Ascending aorta (tissue), 2 donors: Measurements from ENCODE around the gene LRBA. TPM values are rescaled to one million over a fixed set of nuclear protein-coding genes. Genes with fewer than 3 reads are reported as not detected.
"Not testable (repeated sequence)": the region's sequence is repeated elsewhere in the genome, so short reads cannot be mapped to it uniquely, and the experiment has no call there.

ENCODE experiments used
- DNase-seq, 2 donors: peaks; one replicate each; pipeline ENCODE4 v3.0.0-alpha.2; 2019; ENCODE audit warnings: low spot score in 2 of 2
- H3K27ac ChIP-seq, 2 donors: fragments of 200-600 bp; sonication (generic); one replicate each; pipeline ENCODE4 v1.5.1; 2016 to 2017; ENCODE audit warnings: mild to moderate bottlenecking in 1 of 2
- H3K27me3 ChIP-seq: fragments of 200-600 bp; sonication (generic); one replicate; pipeline ENCODE4 v1.5.1; 2017
- H3K36me3 ChIP-seq, 2 donors: fragments of 200-600 bp; sonication (generic); one replicate each; pipeline ENCODE4 v1.5.1; 2016
- H3K4me1 ChIP-seq, 2 donors: fragments of 200-600 bp; sonication (generic); one replicate each; pipeline ENCODE4 v1.5.1; 2016 to 2017; ENCODE audit warnings: mild to moderate bottlenecking in 1 of 2
- H3K4me3 ChIP-seq, 2 donors: fragments of 200-600 bp; sonication (generic); one replicate each; pipeline ENCODE4 v1.5.1; 2016 to 2017; ENCODE audit warnings: mild to moderate bottlenecking in 1 of 2
- H3K9me3 ChIP-seq, 2 donors: fragments of 200-600 bp; sonication (generic); one replicate each; pipeline ENCODE4 v1.5.1; 2016
- intact Hi-C: fragments of 100-400 bp; cut with DNase I; formaldehyde crosslinking; loops from one replicate; pipeline ENCODE4 v1.15.1; 2023
- total RNA-seq: library from RNA; depleted of rRNA; stranded (reverse); fragments of >200 nt; gene quantifications from one replicate; pipeline ENCODE4 v1.1.0, GENCODE V29; 2016
- TF ChIP-seq, protein P1 (sequence below), 3 experiments: fragments of 200-600 bp in 2 of 3; fragments of 450-650 bp in 1 of 3; sonication (generic) in 2 of 3; IDR thresholded peaks; one replicate each; pipeline ENCODE4 v1.5.1; 2016 to 2019; ENCODE audit warnings: antibody characterized with exemption in 3 of 3, mild to moderate bottlenecking in 1 of 3, moderate library complexity in 1 of 3

Gene LRBA
- total RNA-seq, 1 donor from 2014 or later = 15.2 TPM

DNA sequence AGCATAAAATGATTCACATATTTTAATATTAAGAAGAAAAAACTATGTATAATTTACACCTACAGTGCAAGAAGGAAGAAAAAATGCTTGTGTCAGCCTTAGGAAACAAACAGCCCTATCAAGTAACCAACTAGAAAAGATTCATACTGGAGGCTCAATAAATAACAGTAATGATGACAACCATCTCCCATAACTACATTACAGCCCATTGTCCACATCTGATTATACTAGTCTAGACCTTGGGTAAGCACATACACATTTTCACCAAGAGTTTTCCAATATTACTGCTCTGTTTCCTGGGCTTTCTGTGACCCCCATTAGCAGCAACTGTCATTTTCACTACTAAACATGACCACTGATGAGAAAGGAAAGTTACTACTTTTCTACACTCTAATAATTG, 263.4 kb downstream of the LRBA start:
- Histone ChIP-seq H3K27ac (no peak overlapping the region), H3K27me3 (no peaks in the 10 kb centered on the region), H3K4me1 (no peaks in the 10 kb centered on the region), H3K4me3 (no peak overlapping the region), H3K9me3 (no peaks in the 10 kb centered on the region), H3K36me3 (no peaks in the 10 kb centered on the region)
- TF ChIP-seq, protein P1, sequence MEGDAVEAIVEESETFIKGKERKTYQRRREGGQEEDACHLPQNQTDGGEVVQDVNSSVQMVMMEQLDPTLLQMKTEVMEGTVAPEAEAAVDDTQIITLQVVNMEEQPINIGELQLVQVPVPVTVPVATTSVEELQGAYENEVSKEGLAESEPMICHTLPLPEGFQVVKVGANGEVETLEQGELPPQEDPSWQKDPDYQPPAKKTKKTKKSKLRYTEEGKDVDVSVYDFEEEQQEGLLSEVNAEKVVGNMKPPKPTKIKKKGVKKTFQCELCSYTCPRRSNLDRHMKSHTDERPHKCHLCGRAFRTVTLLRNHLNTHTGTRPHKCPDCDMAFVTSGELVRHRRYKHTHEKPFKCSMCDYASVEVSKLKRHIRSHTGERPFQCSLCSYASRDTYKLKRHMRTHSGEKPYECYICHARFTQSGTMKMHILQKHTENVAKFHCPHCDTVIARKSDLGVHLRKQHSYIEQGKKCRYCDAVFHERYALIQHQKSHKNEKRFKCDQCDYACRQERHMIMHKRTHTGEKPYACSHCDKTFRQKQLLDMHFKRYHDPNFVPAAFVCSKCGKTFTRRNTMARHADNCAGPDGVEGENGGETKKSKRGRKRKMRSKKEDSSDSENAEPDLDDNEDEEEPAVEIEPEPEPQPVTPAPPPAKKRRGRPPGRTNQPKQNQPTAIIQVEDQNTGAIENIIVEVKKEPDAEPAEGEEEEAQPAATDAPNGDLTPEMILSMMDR (IDR thresholded peaks at IDR 0.05) = no peak
- no peak for DNase-seq
- intact Hi-C loops = no loop called here

DNA sequence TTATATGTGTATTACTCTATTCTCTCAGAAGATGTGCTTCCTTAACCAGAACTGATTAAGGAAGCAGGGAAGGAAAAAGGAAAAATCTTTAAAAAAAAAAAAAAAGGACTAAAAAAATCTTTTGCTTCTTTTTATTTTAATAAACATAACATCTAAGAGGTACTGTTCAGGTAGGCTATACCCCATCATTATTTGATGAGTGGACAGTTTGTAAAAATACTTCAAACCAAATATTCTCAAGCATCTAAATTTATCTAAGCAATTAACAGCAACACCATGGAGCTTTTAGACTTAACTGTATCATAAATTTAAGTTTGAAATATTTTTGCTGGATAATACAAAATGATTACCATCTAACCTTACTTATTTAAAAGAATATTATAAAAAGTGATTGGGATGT, 264.3 kb downstream of the LRBA start:
- TF ChIP-seq, protein P1 (IDR thresholded peaks at IDR 0.05) = no peak
- no peaks in the 10 kb centered on the region for H3K27me3 ChIP-seq
- no peak overlapping the region for H3K4me3 ChIP-seq
- no peak overlapping the region for H3K27ac ChIP-seq
- H3K4me1 ChIP-seq = no peaks in the 10 kb centered on the region
- H3K9me3 ChIP-seq = no peaks in the 10 kb centered on the region
- DNase-seq = no peak
- no peaks in the 10 kb centered on the region for H3K36me3 ChIP-seq
- intact Hi-C loops = no loop called here

DNA sequence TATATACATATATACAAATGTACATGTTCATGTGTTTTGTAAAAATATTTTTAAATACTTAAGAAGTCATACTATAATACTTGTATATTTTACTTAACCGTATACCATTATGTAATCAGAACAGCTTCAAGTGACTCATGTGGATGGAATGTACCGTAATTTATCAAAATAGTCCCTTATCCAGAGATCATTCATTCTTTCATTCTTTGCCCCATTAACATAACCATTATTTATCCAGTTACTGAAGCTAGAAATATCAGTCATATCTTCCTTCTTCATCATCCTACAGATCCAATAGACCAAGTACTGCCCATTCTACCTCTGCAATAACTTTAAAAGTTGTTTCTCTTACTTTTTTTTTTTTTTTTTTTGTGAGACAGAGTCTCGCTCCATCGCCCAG, 268.9 kb downstream of the LRBA start:
- Histone ChIP-seq H3K4me3 (no peak overlapping the region), H3K27me3 (no peaks in the 10 kb centered on the region), H3K9me3 (peaks cover 0 to 1% of the 10 kb centered on the region in 2 donors), H3K4me1 (no peaks in the 10 kb centered on the region), H3K27ac (no peak overlapping the region), H3K36me3 (no peaks in the 10 kb centered on the region)
- DNase-seq = no peak
- TF ChIP-seq, protein P1 (IDR thresholded peaks at IDR 0.05) = no peak
- intact Hi-C loops = no loop called here

DNA sequence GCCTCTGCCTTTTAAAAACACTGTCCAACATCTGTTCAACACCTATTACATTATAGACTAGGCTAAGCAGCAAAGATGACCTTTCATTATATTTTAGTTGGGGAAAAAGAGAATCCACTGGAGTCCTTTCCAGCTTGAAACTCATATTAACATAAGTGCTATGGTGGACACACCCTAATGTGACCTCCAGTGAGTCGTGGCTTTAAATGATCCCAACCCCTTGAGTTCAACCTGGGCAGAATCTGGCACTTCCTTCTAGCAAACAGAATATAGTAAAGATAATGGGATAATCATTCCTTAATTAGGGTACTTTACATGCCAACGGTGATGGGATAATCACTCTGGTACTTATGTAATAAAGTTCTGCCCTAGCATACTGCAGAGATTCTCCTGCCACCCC, 270.5 kb downstream of the LRBA start:
- no peak for DNase-seq
- TF ChIP-seq, protein P1 (IDR thresholded peaks at IDR 0.05) = no peak

DNA sequence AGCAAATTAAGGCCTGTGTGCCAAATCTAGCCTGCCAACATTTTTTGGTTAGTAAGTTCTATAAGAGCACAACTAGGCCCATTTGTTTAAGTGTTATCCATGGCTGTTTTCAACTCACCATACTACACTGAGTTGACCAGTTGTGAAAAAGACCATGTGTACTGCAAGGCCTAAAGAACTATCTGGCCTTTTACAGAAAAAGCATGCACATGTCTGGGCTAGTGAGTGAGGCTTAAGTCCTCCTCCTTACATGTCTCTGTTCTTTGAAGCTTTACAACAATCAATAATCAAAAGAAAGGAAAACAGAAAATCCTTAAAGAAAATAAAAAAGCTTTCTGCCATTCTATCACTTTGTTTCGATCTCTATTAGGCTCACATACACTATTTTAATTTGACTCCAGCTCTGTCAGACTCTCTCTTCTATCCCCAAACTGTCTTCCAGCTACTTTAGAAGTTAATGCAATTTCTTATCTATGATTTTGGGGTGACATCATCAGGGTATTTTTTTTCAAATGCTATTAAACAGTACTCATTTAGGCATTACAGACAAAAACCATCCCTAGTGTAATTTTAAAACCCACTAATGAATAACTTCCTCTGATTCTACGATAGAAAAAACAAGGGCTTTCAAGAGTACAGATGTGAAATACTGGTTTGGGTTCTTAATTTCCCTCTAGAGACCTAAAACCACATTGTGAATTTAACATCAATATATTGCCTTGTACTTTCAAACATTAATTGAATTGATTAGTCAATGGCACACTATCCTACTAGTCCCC, 271.3 kb downstream of the LRBA start:
- Histone ChIP-seq H3K36me3 (no peaks in the 10 kb centered on the region), H3K27ac (no peak overlapping the region), H3K4me3 (no peak overlapping the region), H3K4me1 (no peaks in the 10 kb centered on the region), H3K9me3 (peaks cover 0 to 14% of the 10 kb centered on the region in 2 donors), H3K27me3 (no peaks in the 10 kb centered on the region)
- intact Hi-C loops = no loop called here
- TF ChIP-seq, protein P1 (IDR thresholded peaks at IDR 0.05) = no peak
- DNase-seq = no peak

More for the DNA sequence above, 270.5 kb downstream of the LRBA start:
- H3K4me1 ChIP-seq = no peaks in the 10 kb centered on the region
- H3K9me3 ChIP-seq = peaks cover 0 to 14% of the 10 kb centered on the region in 2 donors
- H3K27me3 ChIP-seq = no peaks in the 10 kb centered on the region
- no peak overlapping the region for H3K4me3 ChIP-seq
- no peaks in the 10 kb centered on the region for H3K36me3 ChIP-seq
- no peak overlapping the region for H3K27ac ChIP-seq
- intact Hi-C loops = no loop called here

DNA sequence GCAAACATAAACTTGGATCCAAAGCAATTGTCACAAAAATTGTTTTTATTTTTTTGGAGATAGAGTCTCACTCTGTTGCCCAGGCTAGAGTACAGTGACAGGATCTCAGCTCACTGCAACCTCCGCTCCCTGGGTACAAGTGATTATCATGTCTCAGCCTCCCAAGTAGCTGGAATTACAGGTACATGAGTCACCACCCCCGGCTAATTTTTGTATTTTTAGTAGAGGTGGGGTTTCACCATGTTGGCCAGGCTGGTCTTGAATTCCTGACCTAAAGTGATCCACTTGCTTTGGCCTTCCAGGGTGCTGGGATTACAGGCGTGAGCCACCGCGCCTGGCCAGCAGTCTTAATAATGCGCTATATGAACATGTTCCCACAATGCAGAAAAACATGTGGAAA, 272.2 kb downstream of the LRBA start:
- H3K4me1 ChIP-seq, H3K36me3 ChIP-seq, DNase-seq, H3K4me3 ChIP-seq, intact Hi-C loops, H3K27me3 ChIP-seq, H3K27ac ChIP-seq: not testable (repeated sequence)
- peaks cover 0 to 14% of the 10 kb centered on the region in 2 donors for H3K9me3 ChIP-seq
